NCI-H1436 treated with DMSO at 0.1 percent for 48 hours (cell line): ENCODE results near the gene CHST11.

Source experiments
- DNase-seq: peaks from one replicate; lab custom pipeline; 2025; lab: John Stamatoyannopoulos, UW

CHST11 gene

GRCh38 chr12:104654665-104655609 lies 198.2 kb downstream of the CHST11 start:
- DNase-seq = no peak

DNA sequence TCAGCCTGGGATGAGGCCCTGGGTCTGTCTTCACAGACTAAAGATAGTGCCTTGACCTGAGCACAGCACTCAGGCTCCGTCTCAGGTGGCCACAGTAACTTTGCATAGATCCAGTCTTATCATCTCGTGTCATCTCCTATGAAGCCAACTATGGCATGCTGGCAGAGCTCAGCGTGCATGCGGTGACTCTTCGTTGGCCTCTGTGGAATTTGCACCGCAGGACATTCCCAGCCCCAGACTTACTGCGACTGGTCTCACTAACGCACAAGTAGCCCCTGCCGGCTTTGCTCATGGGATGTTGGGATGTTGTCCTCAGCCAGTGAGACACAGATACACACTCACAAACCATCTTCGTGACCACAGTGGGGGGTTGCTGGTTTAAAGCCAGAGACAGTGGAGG lies 199.6 kb downstream of the CHST11 start:
- no peak for DNase-seq

DNA sequence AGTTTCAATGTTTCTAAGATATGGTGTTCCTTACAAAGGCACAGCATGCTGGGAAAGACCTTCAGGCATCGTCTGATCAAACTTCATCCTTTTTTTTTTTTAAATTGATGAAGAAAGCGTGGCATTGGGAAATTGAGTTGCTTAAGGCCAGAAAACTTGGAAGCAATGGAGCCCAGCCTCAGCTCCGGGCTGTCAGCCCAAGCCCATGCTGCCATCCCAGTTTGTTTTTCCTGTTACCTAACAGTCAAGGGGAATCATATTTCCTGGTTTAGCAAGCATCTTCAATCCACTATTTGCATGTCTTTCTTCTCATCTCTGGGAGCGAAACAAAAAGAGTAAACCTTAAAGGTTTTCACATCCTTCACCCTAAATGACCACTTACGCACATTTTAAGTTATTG lies 200.2 kb downstream of the CHST11 start:
- no peak for DNase-seq

GRCh38 chr12:104657726-104658484 lies 201.2 kb downstream of the CHST11 start:
- DNase-seq = no peak

GRCh38 chr12:104659058-104659457 lies 202.3 kb downstream of the CHST11 start:
- no peak for DNase-seq

- no peak for DNase-seq
These were observed 205.5 kb downstream of the CHST11 start for GRCh38 chr12:104662203-104662602.

- no peak for DNase-seq
These were observed 206.2 kb downstream of the CHST11 start for GRCh38 chr12:104662908-104663307.

GRCh38 chr12:104664351-104664750 lies 207.6 kb downstream of the CHST11 start:
- DNase-seq = no peak

DNA sequence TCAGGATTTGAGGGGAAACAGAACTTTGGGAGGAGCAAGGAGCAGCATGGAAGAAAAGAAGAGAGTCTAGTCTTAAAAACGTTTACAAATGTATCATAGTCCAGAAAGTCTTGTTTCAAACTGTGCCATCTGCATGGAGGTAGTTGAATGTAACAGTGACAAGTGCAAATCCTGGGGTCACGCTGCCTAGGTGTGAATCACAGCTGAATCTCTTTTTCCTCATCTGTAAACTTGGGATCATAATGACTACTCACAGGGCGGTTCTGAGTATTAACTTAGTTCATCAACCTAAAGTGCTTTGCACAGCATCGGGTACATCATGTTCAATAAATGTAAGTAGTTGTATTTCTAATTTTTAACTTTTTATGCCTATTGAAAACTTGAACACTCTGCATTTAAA lies 208.5 kb downstream of the CHST11 start:
- no peak for DNase-seq

- DNase-seq = no peak
These were observed 210.4 kb downstream of the CHST11 start for GRCh38 chr12:104667139-104667538.

DNA sequence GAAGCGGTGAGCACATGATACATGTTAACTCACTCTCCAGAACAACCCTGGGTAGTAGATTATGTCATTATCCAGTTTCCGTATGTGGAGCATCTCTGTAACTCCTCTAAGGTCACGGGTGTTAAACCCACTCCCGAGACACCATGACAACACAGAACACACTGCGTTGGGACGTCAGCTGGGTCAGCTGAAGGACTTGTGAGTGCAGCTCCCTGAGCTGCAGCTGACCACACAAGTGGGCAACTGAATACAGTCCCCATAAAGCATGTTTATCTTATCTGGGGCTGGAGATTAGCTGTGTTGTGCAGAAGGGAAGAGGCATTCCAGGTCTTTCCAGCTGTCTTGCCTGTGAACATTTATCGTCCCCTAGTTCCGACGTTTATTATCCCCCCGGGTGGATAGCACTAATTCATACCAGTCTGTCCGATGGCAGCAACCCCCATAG lies 211.5 kb downstream of the CHST11 start:
- DNase-seq = no peak

DNA sequence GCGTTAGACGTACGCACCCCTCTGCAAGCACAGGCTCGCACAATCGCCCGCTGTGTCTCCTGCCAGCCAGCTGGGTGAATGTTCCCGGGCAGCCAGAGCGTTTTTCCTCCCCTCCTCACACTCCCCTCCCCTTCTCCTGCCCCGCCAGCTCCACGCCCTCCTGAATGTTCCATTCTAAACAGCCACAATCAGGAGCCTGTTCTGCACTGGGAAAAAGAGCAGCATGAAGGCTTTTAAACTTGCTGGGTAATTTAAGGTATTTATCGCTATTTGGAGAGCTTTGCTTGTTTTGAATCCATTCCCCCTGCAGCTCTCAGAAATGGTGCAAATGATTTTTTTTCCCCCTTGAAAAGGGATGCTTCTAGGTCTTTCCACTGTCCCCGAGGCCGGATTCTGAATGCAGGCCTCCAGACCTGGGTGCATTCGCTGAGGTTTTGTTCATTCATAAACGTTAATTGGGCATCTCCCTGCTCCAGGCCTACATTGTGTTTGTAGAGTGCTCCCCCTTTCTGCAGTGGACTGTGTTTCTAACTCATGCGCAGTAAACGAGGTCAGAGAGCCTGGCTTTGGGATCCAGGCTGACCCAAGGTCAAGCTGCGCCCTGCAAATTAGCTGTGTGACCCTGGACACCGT lies 212.5 kb downstream of the CHST11 start:
- DNase-seq = no peak

- no peak for DNase-seq
These were observed 213.1 kb downstream of the CHST11 start for GRCh38 chr12:104669851-104670337.

- no peak for DNase-seq
These were observed 214.0 kb downstream of the CHST11 start for GRCh38 chr12:104670439-104671408.

GRCh38 chr12:104671409-104672095 lies 214.8 kb downstream of the CHST11 start:
- no peak for DNase-seq

GRCh38 chr12:104672096-104672445 lies 215.3 kb downstream of the CHST11 start:
- DNase-seq = no peak

DNA sequence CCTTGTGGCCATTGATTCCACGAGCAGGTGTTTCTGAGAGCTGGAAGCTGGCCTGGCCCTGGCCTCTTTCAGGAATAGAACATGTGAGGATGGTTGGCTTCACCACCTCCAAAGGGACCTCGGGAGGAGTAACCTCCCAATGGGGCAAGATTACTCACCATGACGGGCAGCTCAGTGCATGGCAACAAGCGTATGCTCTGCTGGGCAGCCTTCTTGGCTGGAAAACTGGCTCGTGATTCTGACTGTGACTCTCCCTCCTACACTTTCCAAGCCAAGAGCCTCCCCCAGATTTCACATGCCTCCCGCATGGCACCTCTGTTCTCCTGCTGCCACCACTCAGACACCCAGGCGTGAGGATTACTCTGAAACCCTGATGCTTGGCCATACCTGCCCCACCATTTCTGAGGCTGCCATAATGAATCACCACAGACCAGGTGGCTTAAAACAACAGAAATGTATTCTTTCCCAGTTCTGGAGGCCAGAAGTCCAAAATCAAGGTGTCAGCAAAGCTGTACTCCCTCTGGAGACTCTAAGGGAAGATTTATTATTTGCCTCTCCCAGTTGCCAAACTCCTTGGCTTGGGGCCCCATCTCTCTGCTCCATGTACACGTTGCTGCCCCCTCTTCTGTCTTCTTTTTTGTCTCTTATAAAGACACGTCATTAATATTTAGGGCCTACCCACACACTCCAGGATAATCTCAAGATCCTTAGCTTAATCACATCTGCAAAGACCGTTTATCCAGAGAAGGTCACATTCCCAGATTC lies 215.9 kb downstream of the CHST11 start:
- DNase-seq = no peak

GRCh38 chr12:104673294-104673693 lies 216.5 kb downstream of the CHST11 start:
- no peak for DNase-seq

DNA sequence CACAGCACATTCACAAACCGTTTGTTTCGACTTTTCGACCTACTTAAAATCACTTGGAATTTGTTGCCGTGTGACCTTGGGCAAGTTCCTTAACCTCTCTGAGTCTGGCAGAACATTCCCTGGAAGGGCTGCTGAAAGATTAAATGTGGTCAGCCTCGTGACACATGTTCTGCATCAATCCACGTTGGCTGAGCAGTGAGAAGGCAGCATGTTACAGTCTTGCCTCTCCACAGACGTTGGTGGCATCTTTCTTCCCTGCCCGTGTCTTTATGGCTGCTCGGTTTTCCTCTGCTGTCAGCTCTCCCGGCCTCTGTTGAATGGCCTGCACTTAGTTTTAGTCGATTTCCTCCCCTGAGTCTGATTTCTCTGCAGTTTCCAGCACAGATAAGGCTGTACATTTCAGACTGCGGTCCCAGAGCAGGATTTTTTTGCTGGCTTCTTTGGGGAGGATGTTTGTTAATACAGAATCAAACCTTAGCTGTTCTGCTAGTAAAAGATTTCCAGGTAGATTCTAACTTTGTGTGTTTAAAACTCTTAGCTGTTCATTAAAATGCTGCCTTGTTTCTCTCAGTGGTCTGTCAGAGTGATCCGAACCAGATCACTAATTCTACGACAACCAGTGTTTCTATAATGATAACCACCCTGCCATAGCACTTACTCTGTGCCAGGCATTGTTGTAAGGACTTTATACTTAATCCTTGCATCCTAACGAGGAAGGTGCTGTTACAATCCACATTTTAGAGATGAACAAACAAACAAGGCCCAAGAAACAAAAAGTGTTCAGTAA lies 217.1 kb downstream of the CHST11 start:
- no peak for DNase-seq
